GM21390 (cell line): ENCODE results near the gene P2RX6.
"Not testable (repeated sequence)": the region's sequence is repeated elsewhere in the genome, so short reads cannot be mapped to it uniquely, and the experiment has no call there.

Experiments
- ATAC-seq: cut with Tn5 transposase; IDR thresholded peaks from one replicate; pipeline ENCODE4 v1.9.1; 2021; ENCODE audit not compliant: unreplicated experiment

P2RX6 gene

GRCh38 chr22:21031545-21032036, 16.6 kb downstream of the P2RX6 start:
- no peak for ATAC-seq

- ATAC-seq = no peak
Observed at GRCh38 chr22:21032037-21032867, 17.3 kb downstream of the P2RX6 start, which contains the start of gene SLC7A4. Gene SLC7A4, minus strand, starts transcription at chr22:21032561. Its CDS starts 749 bp downstream, at chr22:21031812.

GRCh38 chr22:21032868-21033688, 18.1 kb downstream of the P2RX6 start:
- ATAC-seq = no peak

- no peak for ATAC-seq
Observed at GRCh38 chr22:21033895-21034294, 18.9 kb downstream of the P2RX6 start.

GRCh38 chr22:21034989-21035388, 20.0 kb downstream of the P2RX6 start:
- ATAC-seq = no peak

GRCh38 chr22:21038405-21038804, 23.4 kb downstream of the P2RX6 start:
- ATAC-seq = no peak

GRCh38 chr22:21039158-21039557, 24.2 kb downstream of the P2RX6 start:
- not testable (repeated sequence) for ATAC-seq

GRCh38 chr22:21041937-21042336, 27.0 kb downstream of the P2RX6 start:
- no peak for ATAC-seq

- no peak for ATAC-seq
Observed at GRCh38 chr22:21042978-21043859, 28.3 kb downstream of the P2RX6 start.

GRCh38 chr22:21043860-21044535, 29.0 kb downstream of the P2RX6 start:
- no peak for ATAC-seq

GRCh38 chr22:21044931-21045584, 30.1 kb downstream of the P2RX6 start:
- no peak for ATAC-seq

- peak; percentile 84 for ATAC-seq
Observed at GRCh38 chr22:21045585-21046294, 30.8 kb downstream of the P2RX6 start, which contains the start of gene LRRC74B. Gene LRRC74B, plus strand, starts transcription at chr22:21045946. Its CDS starts 41 bp downstream, at chr22:21045987.

- no peak for ATAC-seq
Observed at GRCh38 chr22:21047035-21047661, 32.2 kb downstream of the P2RX6 start.

- no peak for ATAC-seq
Observed at GRCh38 chr22:21047730-21048129, 32.8 kb downstream of the P2RX6 start.

GRCh38 chr22:21048448-21048847, 33.5 kb downstream of the P2RX6 start:
- ATAC-seq = not testable (repeated sequence)

GRCh38 chr22:21048965-21049364, 34.0 kb downstream of the P2RX6 start:
- ATAC-seq = not testable (repeated sequence)

- ATAC-seq = no peak
Observed at GRCh38 chr22:21051145-21051830, 36.3 kb downstream of the P2RX6 start.
